Activated effector memory CD4-positive, alpha-beta T cell treated with Interleukin-2 at 50 U/mL for 16 hours (primary cell): Measurements from ENCODE around the gene EIF3J.
"Not testable (repeated sequence)": the region's sequence is repeated elsewhere in the genome, so short reads cannot be mapped to it uniquely, and the experiment has no call there.

Experiments
- DNase-seq: peaks from one replicate; pipeline ENCODE4 v3.0.0-alpha.2; 2020

Gene EIF3J

DNA sequence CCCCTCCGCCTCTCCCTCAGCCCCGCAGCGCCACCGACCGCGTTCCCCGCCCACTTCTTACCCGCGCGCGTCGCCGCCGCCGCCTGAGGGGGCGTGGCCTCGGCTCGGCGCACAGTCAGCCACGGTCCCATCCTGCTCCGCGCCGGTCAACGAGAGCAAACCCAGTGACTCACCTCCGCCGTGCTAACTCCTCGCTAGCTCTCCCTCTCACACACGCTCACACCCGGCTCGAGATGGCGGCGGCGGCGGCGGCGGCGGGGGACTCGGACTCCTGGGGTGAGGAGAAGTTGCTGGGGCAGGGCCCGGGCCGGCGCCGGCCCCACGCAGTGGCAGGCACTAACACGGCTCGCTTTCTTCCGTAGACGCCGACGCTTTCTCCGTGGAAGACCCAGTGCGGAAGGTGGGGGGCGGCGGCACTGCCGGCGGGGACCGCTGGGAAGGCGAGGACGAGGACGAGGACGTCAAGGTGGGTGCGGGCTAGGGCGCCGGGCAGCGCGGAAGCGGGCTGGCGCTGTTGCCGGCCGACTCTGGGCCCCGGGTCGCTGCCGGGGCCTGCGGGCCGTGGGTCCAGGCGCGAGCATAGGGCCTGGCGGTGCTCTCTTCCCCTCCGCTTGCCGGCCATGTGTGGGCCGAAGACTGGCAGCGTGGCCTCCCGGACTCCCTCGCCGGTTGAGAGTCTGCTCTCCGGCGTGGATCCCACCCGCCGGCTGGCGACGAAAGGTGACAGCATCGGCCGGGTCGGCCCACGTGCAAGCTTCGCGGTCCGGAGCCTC is at the start of gene EIF3J:
Gene EIF3J (plus strand): TSS at position 186 of the 773 bp plus-strand sequence. CDS start 48 bp downstream, at position 234.
- peak; percentile 93 for DNase-seq

DNA sequence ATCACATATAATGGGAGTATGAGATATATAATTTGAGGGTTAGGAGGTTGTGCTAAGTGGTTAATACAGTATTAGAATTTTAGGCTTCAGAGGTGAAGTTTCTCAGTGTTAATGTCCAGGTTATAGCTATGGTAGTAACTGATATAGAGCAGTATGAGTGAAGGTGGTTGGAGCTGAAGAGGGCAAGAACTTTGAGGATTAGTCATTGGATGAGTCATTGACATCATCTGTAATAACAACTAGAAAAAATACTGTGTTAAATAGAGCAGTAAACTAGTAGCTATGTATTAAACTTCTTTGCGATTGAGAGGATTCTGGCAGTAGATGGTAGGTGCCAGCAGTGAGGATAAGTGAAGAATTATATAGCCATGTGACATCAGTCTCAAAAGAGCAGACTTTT is 47.5 kb upstream of the EIF3J start:
- no peak for DNase-seq

GRCh38 chr15:44490622-44491021 is 46.3 kb upstream of the EIF3J start:
- DNase-seq: no peak

DNA sequence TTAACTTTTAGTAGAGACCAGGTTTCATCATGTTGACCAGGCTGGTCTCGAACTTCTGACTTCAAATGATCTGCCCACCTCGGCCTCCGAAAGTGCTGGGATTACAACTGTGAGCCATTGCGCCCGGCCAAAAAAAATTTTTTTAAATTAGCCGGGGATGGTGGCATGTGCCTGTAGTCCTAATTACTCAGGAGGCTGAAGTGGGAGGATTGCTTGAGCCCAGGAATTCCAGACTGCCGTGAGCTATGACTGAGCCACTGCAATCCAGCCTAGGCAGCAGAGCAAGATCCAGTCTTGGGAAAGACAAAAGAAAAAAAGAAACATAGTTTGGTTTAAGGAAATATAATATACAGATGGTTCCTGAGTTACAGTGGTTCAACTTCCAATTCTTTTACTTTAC is 44.9 kb upstream of the EIF3J start:
- DNase-seq: no peak

DNA sequence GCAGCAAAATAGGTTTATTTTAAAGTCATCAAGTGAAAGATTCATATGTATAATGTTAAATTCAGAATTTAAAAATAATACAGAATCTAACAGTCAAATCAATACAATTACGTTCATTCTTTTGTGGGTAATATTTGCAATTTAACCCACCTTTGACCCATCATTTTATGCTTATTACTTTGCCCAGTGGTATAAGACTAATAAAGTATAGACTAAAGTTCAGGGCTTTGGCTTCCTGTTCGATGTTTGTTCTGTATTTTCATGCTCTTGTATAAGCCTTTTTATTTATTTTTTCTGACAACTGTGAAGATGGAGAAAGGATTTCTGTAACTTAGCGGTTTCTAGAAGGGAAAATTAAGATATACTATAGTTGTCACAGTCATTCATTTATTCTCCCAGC is 44.3 kb upstream of the EIF3J start:
- no peak for DNase-seq

- DNase-seq: no peak
Measured at GRCh38 chr15:44495562-44495961, 41.4 kb upstream of the EIF3J start.

GRCh38 chr15:44500555-44500954 is 36.4 kb upstream of the EIF3J start:
- no peak for DNase-seq

DNA sequence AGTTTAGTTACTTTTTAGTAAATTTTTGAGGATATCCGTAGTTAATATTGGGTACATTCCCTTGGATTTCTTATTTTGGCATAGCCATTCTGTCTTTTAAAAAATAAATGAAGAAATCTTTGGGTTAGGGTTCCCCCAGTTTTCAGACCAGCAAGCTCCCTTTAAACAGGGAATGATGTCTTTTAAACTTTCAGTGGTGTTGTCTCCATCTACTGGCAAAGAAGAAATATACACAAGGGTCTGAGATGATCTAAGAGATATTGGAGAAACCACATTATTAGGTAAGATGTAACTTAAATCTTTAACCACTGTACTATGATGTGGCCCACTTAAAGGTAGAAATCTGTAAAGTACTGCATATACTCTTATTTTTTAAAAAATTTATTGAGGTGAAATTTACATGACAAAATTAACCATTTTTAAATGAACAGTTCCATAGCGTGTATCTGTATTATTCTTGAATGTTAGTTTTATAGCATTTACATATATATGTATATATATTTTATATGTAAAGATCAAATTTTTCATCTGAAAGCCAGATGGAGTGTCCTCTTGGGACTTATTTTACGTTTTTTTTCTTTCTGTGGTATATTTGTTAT is 35.1 kb upstream of the EIF3J start:
- no peak for DNase-seq

DNA sequence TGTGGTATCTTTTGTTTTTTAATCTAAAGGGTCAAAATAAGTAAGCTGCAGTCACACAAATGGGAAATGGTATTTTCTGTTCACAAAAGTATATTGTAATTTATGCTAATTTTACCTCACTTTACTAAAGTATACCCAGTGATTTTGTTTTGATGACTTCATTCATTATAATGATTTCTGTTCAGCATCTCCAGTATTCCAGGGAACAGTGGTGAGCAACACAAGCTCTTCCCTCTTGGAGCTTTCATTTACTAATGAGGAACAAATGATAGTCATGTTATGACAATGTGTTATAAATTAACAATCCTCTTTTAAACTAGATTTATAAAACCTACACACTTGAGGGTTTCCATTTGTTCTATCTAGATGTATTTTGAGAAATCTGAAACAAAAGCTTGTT is 20.5 kb upstream of the EIF3J start:
- DNase-seq: no peak

- no peak for DNase-seq
Measured at GRCh38 chr15:44519537-44519936, 17.4 kb upstream of the EIF3J start.

DNA sequence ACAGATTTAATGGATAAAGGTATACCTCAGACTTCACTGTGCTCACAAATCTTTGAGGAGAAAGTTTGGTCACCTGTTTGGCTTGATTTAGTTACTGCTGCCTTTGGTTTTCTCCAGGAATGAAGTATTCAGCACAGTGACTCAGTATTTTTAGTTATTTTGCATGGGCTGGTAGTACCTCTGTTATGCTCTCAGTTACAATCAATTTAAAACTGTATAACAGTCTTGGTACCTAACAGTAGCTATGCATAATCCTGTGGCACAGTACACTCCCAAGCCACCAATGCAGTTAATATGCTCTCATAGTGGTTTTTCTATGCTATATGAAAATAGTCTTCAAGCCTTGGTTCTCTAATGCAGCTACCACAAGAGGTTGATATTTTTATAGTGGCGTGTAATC is 11.9 kb upstream of the EIF3J start:
- DNase-seq: no peak

DNA sequence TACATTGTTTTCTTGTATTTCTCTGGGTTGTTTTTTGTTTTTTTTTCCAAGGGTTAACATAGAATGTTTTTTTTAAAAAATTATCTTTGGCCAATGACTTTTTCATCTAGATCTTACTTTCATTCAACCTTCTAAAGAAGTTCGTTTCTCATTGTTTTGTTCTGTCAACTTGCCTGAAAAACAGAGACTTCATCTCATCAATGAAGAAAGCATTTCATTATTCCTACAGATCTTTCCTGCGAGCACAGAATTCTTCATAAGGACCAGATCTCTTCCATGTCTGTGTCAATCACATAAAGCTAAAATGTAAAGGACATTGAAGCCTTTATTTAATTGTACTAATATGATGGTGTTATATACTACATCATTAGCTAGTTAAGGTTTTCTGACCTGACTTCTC is 9.7 kb upstream of the EIF3J start:
- no peak for DNase-seq

DNA sequence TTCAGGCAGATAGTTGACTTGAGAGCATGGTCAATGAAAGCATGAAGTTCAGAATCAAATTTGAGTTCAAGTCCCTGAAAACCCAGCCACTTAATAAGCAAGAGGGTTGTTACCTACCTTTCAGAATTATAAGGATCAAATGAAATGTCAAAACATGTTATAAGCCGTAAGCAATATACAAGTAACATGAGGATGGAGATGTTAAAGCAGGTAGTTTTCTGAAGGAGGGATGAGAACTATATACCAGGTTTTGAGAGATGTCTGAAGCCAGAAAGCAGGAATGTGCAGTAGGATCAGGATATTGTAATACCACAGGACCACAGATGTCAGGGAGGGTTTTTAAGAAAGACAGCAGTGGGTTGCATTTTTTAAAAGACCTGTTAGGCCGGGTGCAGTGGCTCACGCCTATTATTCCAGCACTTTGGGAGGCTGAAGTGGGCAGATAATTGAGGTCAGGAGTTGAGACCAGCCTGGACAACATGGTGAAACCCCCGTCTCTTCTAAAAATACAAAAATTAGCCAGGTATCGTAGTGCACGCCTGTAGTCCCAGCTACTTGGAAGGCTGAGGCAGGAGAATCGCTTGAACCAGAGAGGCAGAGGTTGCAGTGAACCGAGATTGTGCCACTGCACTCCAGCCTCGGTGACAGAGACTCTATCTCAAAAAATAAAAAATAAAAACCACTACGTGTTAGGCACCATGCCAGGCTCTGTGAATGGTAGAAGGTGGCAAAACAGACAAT is 6.9 kb upstream of the EIF3J start:
- no peak for DNase-seq

DNA sequence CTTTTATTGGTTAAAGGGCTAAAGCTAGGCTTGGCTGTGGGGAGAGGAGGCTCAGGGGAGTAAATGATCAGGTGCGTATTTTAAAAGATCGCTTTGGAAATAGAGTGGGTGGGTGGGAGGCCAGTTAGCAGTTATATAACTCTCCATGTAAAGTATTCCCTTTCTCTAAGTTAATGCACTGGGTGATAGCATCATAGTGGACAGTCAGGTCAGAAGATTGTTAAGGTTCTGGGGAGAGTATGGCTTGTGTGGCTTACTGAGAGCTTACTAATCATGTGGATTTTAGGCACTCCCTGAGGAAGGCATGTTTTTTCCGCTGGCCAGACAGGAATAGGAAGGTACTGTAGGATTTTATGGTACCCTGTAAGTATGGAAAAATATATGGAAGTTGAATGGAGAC is 6.3 kb upstream of the EIF3J start:
- DNase-seq: no peak

DNA sequence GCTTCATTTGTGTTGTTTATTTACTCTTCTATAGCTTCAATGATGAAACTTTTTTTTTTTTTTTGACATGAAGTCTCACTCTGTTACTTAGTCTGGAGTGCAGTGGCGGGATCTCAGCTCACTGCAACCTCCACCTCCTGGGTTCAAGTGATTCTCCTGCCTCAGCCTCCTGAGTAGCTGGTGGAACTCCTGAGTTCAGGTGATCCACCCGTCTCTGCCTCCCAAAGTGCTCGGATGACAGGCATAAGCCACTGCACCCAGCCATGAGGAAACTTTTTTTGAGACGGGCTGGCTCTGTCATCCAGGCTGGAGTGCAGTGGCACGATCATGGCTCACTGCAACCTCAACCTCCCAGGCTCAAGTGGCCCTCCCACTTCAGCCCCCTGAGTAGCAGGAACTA is 4.7 kb upstream of the EIF3J start:
- DNase-seq: not testable (repeated sequence)

- DNase-seq: no peak
Measured at GRCh38 chr15:44532689-44533088, 4.3 kb upstream of the EIF3J start.

- no peak for DNase-seq
Measured at GRCh38 chr15:44535092-44535491, 1.9 kb upstream of the EIF3J start.

DNA sequence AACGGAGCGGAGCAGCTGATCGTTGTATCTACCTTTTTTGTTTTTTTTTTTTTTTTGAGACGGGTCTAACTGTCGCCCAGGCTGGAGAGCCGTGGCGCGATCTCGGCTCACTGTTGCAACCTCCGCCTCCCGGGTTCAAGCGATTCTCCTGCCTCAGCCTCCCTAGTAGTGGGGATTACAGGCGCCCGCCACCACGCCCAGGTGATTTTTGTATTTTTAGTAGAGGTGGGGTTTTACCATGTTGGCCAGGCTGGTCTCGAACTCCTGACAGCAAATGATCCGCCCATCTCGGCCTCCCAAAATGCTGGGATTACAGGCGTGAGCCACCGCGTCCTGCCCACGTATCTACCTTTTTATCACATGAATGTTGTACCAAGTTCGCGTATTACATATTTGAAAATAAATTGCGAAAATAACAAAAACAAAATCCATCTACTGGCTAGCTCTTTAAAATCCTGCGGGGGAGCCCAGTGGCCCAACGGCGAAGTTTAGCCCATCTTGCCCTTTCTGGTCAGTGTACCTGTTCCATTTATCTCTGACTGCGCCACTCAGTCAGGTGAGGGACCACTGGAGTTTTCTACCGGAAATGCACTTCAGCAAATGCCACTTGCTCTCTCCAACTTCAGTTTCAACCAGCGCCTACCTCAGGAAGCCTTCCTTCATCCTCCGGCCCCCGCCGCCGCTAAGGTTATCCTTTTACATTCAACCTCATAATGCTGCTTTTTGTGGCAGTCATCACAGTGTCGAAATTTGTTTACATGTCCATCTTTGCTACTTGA is 1.2 kb upstream of the EIF3J start:
- peak; percentile 8 for DNase-seq

DNA sequence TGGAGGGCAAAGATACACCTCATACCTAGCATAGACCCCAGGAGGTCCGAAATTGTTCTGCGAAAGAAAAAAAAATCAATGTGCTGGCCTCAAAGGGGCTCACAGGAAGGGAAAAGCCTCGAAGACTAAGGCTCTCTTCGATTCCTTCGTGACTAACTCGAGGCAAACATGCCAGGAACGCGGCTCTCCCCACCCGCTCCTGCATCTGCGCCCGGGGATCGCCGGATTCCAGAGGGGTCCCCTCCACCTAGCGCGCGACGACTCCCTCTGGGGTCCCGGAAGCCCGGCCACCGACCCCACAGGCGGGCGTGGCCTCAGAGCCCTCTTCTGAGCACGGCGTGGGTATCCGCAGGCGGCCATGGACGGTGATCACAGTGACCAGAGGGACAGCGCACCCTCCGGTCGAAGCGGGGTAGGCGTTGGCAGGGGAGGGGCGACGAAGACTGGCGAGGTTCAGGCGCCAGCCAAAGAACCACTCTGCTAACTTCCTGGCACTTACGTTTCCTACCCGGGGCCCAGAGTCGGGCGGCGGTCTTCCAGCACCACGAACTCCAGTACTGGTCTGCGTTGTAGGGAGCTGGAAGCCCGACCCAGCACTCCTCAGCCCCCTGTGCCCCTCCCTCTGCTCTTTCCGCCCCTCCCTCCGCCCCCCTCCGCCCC is 515 bp upstream of the EIF3J start:
- no peak for DNase-seq

- DNase-seq: no peak
Measured at GRCh38 chr15:44537735-44538240, 841 bp downstream of the EIF3J start.

DNA sequence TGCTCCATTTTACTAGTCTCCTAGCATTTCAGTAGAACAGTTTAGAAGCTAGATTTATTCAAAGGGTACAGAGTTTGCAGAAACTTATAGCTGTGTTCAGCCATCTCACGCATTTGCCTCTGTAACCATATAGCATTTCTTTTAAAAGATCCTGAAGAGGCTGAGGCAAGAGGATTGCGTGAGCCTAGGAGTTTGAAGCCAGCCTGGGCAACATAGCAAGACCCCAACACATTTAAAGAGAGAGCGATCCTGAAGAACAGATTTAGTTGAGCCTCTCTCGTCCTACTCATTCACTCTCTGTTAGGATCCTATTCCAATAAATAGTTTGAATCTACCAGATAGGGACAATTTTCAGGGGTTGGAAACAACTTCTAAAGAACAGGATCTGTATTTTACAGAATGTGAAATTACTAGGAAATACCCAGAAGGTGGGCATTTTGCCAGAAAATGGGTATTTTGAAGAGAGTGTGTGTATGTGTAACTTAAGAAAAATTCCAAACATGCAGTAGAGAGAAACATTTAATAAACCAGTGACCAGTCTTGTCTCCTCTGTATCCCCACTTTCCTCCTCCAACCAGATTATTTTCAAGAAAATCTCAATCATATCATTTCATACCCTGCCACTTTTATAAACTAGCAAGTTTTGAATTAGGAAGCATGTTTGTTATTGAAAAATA is 4.5 kb downstream of the EIF3J start:
- no peak for DNase-seq

DNA sequence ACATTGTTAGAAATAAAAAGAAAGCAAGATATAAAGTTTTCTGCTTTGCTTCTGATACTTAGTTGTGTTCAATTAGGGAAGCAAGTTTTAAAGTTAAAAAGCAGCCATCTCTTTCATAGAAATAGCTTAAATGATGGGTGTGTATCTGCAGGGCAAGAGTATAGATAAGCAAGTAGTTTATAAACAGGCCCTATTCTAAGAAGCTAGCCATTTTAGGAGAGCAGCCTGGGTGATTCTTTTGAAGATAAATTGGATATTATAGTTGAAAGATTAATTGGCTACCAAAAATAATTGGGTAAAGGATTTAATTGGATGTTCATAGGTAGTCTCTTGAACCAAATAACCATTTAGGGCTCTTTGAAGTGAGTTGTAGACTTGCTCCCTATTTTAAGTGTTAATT is 5.6 kb downstream of the EIF3J start:
- DNase-seq: no peak
